Activated CD4-positive, alpha-beta T cell treated with anti-CD3 and anti-CD28 coated beads, Interleukin-2, amount 50 U/mL, for 16 hours (primary cell): ENCODE measurements around the gene COL27A1.

ENCODE experiments used
- DNase-seq: peaks from one replicate; pipeline ENCODE4 v3.0.0-alpha.2; 2020

Gene COL27A1

DNA sequence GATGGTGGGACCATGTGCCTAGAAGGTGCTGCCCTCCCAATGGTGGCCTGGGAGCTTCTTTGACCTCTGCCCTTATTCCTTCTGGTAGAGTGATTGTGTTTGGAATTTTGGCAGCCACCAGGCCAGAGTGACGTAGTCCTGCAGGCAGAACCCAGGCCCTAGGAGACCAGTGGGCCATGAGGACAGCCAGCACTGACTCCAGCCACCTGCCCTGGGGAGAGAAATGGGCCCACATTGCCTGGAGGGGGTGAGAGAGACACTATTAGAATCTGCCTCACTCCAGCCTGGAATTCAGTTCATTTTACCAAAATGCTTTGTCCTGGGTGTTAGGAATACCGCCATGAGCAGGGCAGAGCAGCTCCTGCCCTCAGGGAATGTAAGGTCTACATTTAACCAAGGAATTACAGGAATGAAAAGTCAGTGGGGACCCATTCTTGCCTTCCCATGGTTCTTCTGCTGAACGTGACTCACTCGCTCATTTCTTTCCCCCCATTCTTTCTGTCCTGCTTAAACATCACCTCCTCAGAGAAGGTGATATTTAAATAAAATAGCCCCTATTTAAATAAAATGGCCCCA, 5.5 kb upstream of the COL27A1 start:
- no peak for DNase-seq

DNA sequence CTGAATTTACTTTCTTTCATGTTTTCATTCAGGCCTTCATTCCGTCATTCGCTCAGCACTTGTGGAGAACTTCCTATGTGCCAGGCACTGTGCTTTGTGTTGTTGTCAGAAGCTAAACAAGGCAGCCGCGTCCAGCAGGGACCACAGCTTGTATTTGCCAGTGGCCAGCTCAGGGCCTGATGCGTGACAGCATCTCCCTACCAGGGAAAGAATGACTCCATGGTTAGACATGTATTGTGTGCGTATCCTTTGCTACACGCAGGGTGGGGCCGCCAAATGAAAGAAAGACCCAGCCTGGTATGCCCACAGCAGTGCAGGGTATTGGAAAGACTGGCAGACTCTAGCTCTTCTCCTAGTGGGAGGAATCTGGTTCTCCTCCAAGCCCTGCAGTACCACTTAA, 4.7 kb upstream of the COL27A1 start:
- DNase-seq: no peak

DNA sequence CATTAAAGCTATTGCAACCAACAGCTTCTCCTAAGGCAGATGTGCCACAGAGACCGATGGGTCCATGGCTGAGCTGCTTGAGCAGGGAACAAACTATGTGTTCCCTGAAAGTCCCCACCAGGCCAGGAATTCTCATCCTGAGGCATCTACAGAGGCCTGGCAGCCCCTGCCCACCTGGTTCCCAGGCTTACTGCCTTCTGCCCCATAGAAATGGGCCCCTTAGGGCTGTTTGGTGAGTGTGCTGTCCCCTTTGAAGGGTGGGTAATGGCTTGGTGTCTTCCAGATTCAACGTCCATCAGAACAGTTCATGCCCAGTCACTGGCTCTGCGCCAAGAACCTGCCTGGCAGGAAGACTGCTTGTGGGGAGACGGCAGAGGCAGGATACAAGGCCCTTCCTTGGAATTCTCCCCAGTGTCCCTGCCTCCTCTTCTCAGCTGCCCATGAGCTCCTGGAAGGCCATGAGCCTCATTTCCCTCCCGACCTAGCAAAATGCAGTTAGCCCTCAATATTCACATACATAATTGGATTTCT, 3.8 kb upstream of the COL27A1 start:
- no peak for DNase-seq

- no peak for DNase-seq
Measured at GRCh38 chr9:114153761-114154599, 1.4 kb upstream of the COL27A1 start.

DNA sequence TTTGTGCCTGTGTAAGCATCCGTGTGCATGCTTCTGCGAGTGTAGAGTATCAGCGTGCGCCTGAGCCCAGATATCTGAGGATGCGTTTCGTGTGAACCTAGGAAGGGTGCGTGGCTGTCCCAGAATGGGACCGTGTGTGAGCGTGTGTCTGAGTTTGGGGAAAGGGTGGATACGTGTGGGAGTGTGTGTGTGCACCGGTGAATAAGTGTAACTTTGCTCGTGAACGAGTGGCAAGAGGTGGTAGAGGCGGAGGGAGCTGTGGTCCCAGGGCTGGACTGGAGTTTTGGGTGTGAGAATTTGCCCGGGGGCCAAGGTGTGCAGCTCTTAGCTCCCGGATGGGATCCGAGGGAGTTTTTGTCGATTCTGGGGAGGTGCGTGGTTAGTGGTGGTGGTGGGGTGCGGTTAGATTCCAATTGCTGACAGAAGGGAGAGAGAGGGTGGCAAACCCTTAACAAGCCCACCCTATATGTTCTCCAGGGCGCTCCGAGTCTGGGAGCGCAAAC, 686 bp upstream of the COL27A1 start:
- DNase-seq: no peak

DNA sequence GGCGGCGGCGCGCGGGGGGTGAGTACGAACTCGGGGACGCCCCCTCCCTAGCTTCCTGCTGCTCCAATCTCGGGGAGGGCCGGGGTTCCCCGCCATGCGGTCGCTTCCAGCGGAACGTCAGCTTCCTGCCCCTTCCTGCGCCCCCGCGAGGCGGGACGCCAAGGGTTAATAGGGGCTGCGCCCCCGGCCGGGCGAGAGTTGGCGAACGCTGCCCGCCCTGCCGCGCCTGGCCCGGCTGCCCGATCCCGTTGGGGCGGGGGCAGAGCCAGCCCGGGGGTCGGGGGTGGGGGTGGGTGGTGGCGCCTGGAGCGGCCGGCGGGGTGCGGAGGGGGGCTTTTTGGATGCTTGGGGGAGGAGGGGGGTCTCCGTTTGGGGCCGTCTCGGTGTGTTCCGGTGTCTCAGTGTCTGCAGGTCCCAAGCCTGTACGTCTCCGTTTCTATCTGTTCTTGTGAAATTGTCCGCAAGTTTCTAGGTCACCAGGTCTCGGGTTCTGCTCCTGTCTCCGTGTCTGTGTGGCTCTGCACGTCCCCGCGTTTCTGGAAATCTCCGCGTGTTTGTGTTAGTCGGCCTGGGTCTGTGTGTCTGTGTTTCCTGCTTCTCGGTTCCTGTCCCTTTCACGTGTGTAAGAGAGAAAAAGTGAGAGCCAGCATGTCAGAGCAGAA, 789 bp downstream of the COL27A1 start:
- DNase-seq: peak; percentile 32

DNA sequence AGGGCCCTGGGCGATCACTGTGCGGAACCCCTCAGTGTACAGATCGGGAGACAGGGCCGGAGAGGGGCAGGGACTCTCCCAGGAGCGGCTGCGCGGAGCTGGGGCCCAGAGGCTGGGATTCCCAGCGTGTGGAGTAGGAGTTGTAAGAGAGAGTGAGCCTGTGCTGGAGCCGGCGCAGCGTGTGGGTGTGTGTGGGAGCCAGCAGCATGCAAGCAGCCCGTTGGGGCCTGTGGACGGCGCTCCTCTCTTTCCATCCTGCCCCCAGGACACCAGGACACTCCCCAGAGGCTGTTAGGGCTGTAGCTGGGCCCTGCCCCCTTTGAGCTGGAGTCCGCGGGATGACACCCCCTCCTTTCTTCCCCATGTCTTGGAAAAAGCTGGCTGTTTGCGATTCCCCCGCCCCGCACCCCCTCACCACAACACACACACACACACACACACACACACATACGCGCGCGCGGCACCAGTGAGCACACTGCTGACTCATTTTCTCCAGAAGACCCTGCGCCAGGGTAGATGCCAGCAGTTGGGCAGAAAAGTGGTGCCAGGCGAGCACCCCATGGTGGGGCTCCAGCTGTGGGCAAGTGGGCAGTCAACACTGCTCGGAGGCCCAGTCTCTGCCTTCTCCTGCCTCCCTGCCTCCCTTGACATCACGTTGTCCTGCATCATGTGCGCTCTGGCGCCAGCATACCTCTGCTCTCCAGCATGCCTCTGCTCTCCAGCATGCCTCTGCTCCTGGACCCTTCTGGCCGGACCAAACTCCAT, 1.5 kb downstream of the COL27A1 start:
- peak; percentile 6 for DNase-seq

GRCh38 chr9:114157516-114158176, 2.3 kb downstream of the COL27A1 start:
- no peak for DNase-seq

GRCh38 chr9:114158482-114159130, 3.3 kb downstream of the COL27A1 start:
- no peak for DNase-seq

DNA sequence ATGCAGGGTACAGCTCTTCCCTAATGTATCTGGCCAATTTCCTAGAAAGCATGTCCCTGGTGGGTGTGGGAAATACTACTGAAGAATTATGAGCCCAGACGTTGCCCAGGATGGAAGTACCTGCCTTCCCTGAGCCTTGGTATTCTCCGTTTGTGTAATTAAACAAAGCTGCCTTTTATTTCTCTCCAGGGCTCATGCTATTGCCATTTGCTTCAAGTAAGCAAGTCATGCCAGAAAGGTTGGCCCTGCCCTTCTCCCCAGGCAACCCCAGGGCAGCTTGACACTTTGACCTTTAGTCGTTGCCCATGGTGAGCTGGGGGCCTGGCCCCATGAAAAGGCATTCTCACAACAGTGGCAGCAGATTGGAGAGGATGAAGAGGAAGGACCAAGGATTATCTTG, 4.4 kb downstream of the COL27A1 start:
- no peak for DNase-seq

DNA sequence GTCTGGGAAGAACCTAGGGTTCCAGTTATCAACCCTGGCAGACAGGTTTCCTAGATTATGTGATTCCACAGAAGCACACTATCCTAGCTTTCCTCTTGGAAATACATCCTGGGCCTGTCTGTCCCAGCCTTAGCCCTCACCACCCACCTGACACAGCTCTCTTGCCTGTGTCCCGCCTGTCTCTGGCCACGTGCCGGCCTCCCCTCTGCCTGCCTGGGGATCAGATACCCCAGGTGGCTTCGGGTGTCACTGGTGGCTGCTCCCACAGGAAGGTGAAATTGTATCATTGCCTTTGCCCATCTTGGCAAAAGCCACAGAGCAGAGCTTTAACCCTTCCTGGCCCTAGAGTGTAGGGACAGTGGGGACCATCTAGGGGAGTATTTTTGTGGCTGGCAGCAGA, 6.2 kb downstream of the COL27A1 start:
- no peak for DNase-seq

DNA sequence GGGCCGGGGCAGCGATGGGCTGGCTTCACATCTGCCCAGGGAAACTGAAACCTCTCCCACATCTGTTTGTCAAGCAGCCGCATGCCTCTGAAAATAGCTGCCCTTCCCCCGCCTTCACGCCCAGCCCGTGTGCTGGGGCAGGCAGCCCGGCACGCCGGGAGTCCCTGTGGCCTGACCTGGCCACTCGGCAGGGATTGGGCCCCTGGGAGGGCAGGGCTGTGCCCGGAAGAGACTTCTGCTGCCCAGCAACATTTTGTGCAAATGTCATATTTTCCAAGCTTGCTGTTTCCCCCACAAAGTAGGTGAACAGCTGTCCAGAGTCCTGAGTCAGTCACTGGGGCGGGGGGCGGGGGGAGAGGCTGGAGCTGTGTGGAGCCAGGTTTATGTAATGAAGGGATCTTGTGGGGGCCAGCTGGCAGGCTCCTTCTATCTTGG, 8.2 kb downstream of the COL27A1 start:
- no peak for DNase-seq

DNA sequence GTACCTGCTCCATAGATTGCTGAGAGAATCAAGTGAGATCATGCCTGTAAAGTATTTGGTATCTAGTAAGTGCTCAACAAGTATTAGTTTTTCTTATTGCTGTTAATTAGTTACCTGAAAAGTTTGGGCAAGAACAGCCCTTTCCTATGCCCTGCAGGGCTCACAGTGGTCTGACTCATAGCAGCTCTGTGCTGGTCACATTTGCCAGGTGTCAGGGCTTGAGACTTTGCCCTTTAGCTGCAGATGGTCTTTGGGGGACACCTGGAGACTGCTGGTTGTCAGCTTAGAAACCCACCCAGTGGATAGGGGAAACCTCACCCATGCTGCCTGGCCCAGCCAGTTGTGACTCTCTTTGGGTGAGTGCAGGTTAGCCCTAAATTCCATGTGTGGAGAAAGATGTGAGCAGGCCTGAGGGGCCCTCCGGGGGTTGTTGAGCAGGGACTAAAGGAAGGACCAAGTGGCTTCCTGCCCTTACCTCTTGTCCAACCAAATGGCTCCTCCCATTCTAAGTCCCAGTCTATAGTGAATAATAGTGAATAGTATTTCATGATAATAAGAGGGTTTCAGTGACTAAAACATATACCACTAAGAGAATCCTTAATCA, 9.0 kb downstream of the COL27A1 start:
- DNase-seq: no peak

DNA sequence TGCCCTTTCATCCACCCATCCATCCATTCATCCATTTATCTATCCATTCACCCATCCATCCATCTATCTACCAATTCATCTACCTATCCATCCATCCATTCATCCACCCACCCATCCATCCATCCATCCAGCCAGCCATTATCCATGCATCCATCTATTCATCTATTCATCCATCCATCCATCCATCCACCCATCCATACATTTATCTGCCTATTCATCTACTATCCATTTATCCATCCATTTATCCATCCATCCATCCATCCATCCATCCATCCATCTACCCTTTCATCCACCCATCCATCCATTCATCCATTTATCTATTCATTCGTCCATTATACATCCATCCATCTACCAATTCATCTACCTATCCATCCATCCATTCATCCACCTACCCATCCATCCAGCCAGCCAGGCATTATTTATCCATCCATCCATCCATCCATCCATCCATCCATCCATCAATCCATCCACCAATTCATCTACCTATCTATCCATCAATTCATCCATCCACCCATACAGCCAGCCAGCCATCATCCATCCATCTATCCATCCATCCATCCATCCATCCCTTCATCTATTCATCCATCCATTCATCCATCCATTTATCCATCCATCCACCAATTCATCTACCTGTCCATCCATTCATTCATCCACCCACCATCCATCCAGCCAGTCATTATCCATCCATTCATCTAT, 10.2 kb downstream of the COL27A1 start:
- DNase-seq: no peak

DNA sequence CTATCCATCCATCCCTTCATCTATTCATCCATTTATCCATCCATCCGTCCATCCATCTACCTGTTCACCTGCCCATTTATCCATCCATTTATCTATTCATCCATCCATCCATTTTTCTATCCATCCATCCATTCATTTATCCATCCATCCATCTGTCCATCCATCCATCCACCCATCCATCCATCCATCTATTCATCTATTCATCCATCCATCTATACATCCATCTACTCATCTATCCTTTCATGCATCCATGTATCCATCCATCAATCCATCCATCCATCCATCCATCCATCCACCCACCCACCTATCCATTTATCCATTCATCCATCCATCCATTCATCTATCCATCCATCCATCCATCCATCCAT, 10.8 kb downstream of the COL27A1 start:
- no peak for DNase-seq

DNA sequence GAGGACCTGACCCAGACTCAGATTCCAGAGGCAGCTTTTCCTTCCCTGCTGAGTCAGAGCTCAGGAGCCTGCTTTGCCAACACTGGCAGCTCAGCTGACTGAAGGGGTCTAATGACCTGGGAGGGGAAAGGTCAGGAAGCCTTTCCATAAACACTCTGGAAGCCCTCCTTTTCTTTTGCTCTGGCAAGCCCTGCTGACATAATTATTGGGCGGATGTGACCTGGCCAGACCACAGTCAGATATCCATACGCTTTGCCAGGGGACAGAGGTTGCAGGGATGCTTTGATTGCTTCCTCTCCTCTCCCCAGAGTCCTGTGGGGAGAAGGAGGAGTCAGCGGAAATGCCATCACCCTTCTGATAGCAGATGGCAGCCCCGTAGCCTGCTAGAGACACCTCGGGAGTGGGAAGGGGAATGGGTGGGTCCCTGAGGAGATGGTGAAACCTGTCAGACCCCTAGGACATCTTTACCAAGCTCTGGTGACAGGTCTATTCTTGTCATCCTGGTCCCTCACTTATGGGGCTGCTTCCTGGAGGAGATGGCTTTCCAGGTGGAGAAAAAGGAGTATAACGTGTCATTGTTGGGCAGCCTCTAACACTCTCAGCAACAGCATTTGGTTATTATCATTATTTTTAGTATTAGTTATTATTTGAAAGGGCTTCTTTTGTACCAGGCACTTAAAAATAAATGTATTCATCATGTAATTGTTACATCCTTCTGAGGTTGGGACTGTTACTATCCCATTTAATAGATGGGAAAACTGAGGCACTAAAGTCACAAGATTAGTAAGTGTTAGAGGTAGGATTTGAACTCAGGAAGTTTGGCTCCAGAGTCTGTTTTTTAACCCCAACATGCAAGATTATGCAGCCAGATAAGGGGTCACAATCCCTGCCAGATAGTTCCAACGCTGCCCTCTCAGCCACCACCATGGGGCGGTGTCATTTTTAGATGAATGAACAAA, 11.6 kb downstream of the COL27A1 start:
- no peak for DNase-seq

- no peak for DNase-seq
Measured at GRCh38 chr9:114167591-114168091, 12.3 kb downstream of the COL27A1 start.

DNA sequence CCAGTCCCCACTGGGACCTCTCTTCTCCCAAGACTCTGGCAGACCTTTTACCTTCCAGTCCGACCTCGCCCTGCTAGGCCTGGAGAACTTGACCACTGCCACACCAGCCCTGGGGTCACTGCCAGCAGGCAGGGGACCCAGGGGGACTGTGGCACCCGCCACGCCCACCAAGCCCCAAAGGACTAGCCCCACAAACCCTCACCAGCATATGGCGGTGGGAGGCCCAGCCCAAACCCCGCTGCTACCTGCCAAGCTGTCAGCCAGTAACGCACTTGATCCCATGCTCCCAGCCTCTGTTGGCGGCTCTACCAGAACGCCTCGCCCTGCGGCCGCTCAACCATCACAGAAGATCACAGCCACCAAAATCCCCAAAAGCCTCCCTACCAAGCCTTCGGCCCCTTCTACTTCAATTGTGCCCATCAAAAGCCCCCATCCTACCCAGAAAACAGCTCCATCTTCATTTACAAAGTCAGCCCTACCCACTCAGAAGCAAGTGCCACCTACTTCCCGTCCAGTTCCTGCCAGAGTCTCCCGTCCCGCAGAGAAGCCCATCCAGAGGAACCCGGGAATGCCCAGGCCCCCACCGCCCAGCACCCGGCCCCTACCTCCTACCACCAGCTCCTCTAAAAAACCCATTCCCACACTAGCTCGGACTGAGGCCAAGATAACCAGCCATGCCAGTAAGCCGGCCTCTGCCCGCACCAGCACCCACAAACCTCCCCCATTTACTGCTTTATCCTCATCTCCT, 13.1 kb downstream of the COL27A1 start:
- no peak for DNase-seq
